A549 (cell line): Measurements from ENCODE around the gene TMEM144.

Source experiments
- CBX8 ChIP-seq: fragments of 200-600 bp; sonication (generic); IDR thresholded peaks from 2 replicates; pipeline ENCODE4 v1.6.1; 2016
- CHD2 ChIP-seq: fragments of 150-350 bp; IDR thresholded peaks from 2 replicates; pipeline ENCODE4 v1.6.1; 2014; ENCODE audit warnings: low read length; ENCODE audit not compliant: partially characterized antibody
- FOSL2 ChIP-seq, 2 experiments: fragments of 450-650 bp in 1 of 2; fragments of >200 bp in 1 of 2; sonication (Bioruptor Twin) in 1 of 2; formaldehyde crosslinking; IDR thresholded peaks; 2 replicates each; pipeline versions ENCODE4 v1.5.0 to v1.6.1; 2016 to 2020; ENCODE audit warnings: mild to moderate bottlenecking in 1 of 2, moderate library complexity in 1 of 2
- NR3C1 ChIP-seq: fragments of >200 bp; sonication (Bioruptor Twin); formaldehyde crosslinking; IDR thresholded peaks from 3 replicates; pipeline ENCODE4 v1.6.1; 2017
- ZSCAN20 ChIP-seq: fragments of 250-450 bp; sonication (Bioruptor Pico); IDR thresholded peaks from 2 replicates; pipeline ENCODE4 v1.8.0; 2022; ENCODE audit warnings: mild to moderate bottlenecking, moderate library complexity
- TF ChIP-seq, protein P1 (sequence below): fragments of >200 bp; sonication (Bioruptor Twin); formaldehyde crosslinking; IDR thresholded peaks from 3 replicates; pipeline ENCODE4 v1.5.1; 2016

DNA sequence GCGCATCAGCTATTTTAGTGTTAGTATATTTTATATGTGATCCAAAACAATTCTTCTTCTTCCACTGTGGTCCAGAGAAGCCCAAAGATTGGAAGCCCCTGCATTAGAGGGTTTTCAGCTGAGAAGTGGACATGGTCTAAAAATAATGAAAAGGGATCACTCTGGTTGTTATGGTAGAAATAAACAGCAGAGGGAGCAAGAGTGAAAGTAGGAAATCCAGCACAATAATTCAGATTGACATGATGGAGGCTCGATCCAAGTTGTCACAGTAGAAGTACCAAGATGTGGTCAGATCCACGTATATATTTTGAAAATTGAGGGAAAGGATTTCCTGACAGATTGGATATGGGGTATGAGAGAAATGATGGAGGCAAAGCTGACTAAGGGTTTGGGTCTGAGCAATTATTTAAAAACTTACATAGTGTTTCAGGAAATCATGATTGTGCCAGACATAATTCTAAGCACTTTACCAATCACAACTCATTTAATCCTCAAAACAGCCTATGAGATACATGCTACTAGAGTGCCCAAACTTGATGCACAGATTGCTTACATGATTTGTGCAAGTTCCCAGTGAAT, 17.0 kb upstream of the TMEM144 start:
- no peak for TF ChIP-seq FOSL2 (IDR thresholded peaks at IDR 0.05)
- TF ChIP-seq FOSL2 (CRISPR knock-in tag; IDR thresholded peaks at IDR 0.05), result no peak
- no peak for TF ChIP-seq NR3C1
- no peak for TF ChIP-seq CBX8
- TF ChIP-seq, protein P1, sequence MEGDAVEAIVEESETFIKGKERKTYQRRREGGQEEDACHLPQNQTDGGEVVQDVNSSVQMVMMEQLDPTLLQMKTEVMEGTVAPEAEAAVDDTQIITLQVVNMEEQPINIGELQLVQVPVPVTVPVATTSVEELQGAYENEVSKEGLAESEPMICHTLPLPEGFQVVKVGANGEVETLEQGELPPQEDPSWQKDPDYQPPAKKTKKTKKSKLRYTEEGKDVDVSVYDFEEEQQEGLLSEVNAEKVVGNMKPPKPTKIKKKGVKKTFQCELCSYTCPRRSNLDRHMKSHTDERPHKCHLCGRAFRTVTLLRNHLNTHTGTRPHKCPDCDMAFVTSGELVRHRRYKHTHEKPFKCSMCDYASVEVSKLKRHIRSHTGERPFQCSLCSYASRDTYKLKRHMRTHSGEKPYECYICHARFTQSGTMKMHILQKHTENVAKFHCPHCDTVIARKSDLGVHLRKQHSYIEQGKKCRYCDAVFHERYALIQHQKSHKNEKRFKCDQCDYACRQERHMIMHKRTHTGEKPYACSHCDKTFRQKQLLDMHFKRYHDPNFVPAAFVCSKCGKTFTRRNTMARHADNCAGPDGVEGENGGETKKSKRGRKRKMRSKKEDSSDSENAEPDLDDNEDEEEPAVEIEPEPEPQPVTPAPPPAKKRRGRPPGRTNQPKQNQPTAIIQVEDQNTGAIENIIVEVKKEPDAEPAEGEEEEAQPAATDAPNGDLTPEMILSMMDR, result peak; percentile 48; the same call in 2 of the 3 replicates
- TF ChIP-seq CHD2, result no peak
- TF ChIP-seq ZSCAN20, result no peak
